ENCODE measurements around the gene ZNF407. TPM values are rescaled to one million over a fixed set of nuclear protein-coding genes. Genes with fewer than 3 reads are reported as not detected.

The ZNF407 gene, protein sequence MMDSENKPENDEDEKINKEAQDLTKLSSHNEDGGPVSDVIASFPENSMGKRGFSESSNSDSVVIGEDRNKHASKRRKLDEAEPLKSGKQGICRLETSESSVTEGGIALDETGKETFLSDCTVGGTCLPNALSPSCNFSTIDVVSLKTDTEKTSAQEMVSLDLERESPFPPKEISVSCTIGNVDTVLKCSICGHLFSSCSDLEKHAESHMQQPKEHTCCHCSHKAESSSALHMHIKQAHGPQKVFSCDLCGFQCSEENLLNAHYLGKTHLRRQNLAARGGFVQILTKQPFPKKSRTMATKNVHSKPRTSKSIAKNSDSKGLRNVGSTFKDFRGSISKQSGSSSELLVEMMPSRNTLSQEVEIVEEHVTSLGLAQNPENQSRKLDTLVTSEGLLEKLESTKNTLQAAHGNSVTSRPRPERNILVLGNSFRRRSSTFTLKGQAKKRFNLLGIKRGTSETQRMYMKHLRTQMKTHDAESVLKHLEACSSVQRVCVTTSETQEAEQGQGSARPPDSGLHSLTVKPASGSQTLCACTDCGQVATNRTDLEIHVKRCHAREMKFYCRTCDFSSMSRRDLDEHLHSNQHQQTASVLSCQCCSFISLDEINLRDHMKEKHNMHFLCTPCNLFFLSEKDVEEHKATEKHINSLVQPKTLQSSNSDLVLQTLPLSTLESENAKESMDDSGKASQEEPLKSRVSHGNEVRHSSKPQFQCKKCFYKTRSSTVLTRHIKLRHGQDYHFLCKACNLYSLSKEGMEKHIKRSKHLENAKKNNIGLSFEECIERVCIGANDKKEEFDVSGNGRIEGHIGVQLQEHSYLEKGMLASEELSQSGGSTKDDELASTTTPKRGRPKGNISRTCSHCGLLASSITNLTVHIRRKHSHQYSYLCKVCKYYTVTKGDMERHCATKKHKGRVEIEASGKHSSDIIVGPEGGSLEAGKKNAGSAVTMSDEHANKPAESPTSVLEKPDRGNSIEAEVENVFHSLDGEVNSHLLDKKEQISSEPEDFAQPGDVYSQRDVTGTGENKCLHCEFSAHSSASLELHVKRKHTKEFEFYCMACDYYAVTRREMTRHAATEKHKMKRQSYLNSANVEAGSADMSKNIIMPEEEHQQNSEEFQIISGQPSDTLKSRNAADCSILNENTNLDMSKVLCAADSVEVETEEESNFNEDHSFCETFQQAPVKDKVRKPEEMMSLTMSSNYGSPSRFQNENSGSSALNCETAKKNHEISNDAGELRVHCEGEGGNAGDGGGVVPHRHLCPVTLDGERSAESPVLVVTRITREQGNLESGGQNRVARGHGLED (N-terminal part only)
- 13.6 and 14.2 TPM in 2 replicates for total RNA-seq
- long read RNA-seq, full-length matches to known transcripts: 5 of 46 reads
- long read RNA-seq, partial matches to known transcripts: 32 of 46 reads
- long read RNA-seq, other reads (novel, unspliced or antisense): 9 of 46 reads

DNA sequence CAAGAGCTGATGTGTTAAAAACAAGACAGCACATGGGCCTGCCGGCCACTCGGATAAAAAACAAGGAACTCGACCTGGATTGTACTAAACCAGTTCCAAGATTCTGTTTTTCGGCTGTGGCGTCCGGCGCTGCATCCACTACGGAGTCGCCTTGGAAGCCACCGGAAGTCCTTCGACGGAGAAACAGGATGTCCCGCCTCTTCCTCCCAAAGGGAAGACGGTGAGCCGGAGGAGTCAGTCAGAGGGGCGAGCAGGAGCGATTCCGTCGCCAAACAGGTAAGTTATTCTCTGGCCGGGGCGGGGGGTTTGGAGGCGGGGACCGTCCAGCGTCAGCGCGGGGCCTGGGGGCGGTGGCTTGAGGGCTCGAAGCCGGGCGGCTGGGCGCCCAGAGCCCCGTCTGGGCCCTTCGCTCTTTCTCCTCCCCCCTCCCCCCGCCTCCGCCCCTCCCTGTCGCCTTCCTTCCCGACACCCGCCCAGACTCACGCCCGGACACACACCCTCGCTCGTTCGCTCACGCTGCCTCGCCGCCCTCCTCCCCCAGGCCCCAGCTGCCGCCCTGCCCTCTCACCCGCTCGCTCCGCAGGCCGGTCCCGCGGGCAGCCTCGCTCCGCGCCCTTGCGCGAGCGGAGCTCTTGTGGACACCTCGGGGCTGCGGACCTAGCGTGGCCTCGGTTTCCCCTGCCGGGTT lies at the start of gene ZNF407:
Gene ZNF407, plus strand, starts transcription at position 209 of the 688 bp plus-strand sequence. CDS start 33,150 bp downstream, outside the sequence.
- H3K27ac Mint-ChIP-seq (ENCODE audit: unreplicated experiment): peak within 1 kb of the TSS; percentile 98
- H3K9me3 Mint-ChIP-seq (ENCODE audit: unreplicated experiment): no peaks in the 10 kb centered on the region
- DNase-seq (ENCODE audit: extremely low spot score, unreplicated experiment): peak; percentile 94
- no peaks in the 10 kb centered on the region for H3K27me3 Mint-ChIP-seq (ENCODE audit: unreplicated experiment)
- peaks cover 17% of the 10 kb centered on the region for H3K4me1 Mint-ChIP-seq (ENCODE audit: unreplicated experiment)
- no peak for TF ChIP-seq CTCF (IDR thresholded peaks at IDR 0.05)
- peaks cover 19% of the 10 kb centered on the region for H3K36me3 Mint-ChIP-seq (ENCODE audit: unreplicated experiment)
- H3K4me3 Mint-ChIP-seq (ENCODE audit: unreplicated experiment): peak within 1 kb of the TSS; percentile 91

GRCh38 chr18:74549591-74550104 lies 48.0 kb upstream of the ZNF407 start:
- Mint-ChIP-seq H3K4me3 (ENCODE audit: unreplicated experiment) (no peak overlapping the region), H3K27ac (ENCODE audit: unreplicated experiment) (no peak overlapping the region), H3K9me3 (ENCODE audit: unreplicated experiment) (peaks cover 17% of the 10 kb centered on the region), H3K4me1 (ENCODE audit: unreplicated experiment) (peaks cover 13% of the 10 kb centered on the region), H3K36me3 (ENCODE audit: unreplicated experiment) (no peaks in the 10 kb centered on the region), H3K27me3 (ENCODE audit: unreplicated experiment) (peaks cover 7% of the 10 kb centered on the region)
- TF ChIP-seq CTCF (IDR thresholded peaks at IDR 0.05): no peak
- DNase-seq (ENCODE audit: extremely low spot score, unreplicated experiment): no peak

DNA sequence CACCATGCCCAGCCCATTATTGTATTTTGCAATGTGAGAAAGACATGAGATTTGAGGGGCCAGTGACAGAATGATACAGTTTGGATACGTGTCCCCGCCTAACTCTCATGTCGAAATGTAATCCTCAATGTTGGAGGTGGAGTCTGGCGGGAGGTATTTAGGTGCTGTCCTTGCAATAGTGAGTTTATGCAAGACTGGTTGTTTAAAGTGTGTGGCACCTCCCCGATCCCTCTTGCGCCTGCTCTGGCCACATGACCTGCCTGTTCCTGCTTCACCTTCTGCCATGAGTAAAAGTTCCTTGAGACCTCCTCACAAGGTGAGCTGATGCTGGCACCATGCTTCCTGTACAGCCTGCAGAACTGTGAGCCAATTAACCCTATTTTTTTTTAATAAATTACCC lies 46.8 kb upstream of the ZNF407 start:
- no peaks in the 10 kb centered on the region for H3K36me3 Mint-ChIP-seq (ENCODE audit: unreplicated experiment)
- H3K4me1 Mint-ChIP-seq (ENCODE audit: unreplicated experiment): peaks cover 13% of the 10 kb centered on the region
- no peak for DNase-seq (ENCODE audit: extremely low spot score, unreplicated experiment)
- peaks cover 7% of the 10 kb centered on the region for H3K27me3 Mint-ChIP-seq (ENCODE audit: unreplicated experiment)
- peaks cover 17% of the 10 kb centered on the region for H3K9me3 Mint-ChIP-seq (ENCODE audit: unreplicated experiment)
- H3K4me3 Mint-ChIP-seq (ENCODE audit: unreplicated experiment): no peak overlapping the region
- H3K27ac Mint-ChIP-seq (ENCODE audit: unreplicated experiment): no peak overlapping the region
- TF ChIP-seq CTCF (IDR thresholded peaks at IDR 0.05): no peak

DNA sequence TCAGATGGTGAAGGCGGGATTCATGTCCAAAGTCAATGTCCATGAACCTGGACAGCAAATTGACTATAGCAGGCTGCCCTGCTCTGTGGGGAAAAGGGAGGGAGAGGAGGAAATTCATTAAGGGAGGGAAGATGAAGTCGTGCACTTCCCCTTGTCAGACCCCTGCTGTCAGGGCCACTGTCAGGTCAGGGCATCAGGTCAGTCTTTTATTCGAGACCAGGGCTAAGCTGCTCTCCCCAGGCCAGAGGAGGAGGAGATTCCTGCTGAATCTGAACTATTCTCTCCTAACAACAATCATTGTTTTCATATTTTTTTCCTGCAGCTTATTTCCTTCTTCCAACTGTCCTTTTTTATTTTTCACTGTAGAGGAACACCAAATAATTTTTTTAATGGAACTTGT lies 46.2 kb upstream of the ZNF407 start:
- Mint-ChIP-seq H3K36me3 (ENCODE audit: unreplicated experiment) (no peaks in the 10 kb centered on the region), H3K27me3 (ENCODE audit: unreplicated experiment) (peaks cover 7% of the 10 kb centered on the region), H3K4me1 (ENCODE audit: unreplicated experiment) (peaks cover 12% of the 10 kb centered on the region), H3K4me3 (ENCODE audit: unreplicated experiment) (no peak overlapping the region), H3K9me3 (ENCODE audit: unreplicated experiment) (peaks cover 17% of the 10 kb centered on the region), H3K27ac (ENCODE audit: unreplicated experiment) (no peak overlapping the region)
- TF ChIP-seq CTCF (IDR thresholded peaks at IDR 0.05): no peak
- no peak for DNase-seq (ENCODE audit: extremely low spot score, unreplicated experiment)
